ENCODE measurements around the gene RAB40C.

DNA sequence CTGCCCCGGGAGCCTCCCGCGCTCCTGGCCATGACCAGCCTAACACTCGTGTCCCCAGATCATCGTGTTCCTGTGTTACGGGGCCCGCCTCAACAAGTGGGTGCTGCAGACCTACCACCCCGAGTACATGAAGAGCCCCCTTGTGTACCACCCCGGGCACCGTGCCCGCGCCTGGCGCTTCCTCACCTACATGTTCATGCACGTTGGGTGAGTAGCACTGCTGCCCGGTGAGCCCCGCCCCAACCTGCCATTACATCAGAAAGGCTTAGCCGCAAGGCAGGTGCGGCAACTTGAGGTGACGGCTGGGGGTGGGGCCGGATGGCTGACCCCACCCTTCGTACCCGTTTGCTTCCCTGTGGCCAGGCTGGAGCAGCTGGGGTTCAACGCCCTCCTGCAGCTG is 87.0 kb downstream of the RAB40C start:
- TF ChIP-seq, protein P1, sequence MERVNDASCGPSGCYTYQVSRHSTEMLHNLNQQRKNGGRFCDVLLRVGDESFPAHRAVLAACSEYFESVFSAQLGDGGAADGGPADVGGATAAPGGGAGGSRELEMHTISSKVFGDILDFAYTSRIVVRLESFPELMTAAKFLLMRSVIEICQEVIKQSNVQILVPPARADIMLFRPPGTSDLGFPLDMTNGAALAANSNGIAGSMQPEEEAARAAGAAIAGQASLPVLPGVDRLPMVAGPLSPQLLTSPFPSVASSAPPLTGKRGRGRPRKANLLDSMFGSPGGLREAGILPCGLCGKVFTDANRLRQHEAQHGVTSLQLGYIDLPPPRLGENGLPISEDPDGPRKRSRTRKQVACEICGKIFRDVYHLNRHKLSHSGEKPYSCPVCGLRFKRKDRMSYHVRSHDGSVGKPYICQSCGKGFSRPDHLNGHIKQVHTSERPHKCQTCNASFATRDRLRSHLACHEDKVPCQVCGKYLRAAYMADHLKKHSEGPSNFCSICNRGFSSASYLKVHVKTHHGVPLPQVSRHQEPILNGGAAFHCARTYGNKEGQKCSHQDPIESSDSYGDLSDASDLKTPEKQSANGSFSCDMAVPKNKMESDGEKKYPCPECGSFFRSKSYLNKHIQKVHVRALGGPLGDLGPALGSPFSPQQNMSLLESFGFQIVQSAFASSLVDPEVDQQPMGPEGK (CRISPR knock-in tag; IDR thresholded peaks at IDR 0.05; ENCODE audit: borderline replicate concordance): no peak
- no peak for TF ChIP-seq BACH2 (CRISPR knock-in tag; IDR thresholded peaks at IDR 0.05; ENCODE audit: borderline replicate concordance)
- no peak for TF ChIP-seq PPARA (CRISPR knock-in tag; IDR thresholded peaks at IDR 0.05; ENCODE audit: borderline replicate concordance)
- TF ChIP-seq, protein P2, sequence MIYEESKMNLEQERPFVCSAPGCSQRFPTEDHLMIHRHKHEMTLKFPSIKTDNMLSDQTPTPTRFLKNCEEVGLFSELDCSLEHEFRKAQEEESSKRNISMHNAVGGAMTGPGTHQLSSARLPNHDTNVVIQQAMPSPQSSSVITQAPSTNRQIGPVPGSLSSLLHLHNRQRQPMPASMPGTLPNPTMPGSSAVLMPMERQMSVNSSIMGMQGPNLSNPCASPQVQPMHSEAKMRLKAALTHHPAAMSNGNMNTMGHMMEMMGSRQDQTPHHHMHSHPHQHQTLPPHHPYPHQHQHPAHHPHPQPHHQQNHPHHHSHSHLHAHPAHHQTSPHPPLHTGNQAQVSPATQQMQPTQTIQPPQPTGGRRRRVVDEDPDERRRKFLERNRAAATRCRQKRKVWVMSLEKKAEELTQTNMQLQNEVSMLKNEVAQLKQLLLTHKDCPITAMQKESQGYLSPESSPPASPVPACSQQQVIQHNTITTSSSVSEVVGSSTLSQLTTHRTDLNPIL (CRISPR knock-in tag; IDR thresholded peaks at IDR 0.05; ENCODE audit: low read depth): no peak
- TF ChIP-seq SNAI2 (CRISPR knock-in tag; IDR thresholded peaks at IDR 0.05): no peak
- TF ChIP-seq, protein P3, sequence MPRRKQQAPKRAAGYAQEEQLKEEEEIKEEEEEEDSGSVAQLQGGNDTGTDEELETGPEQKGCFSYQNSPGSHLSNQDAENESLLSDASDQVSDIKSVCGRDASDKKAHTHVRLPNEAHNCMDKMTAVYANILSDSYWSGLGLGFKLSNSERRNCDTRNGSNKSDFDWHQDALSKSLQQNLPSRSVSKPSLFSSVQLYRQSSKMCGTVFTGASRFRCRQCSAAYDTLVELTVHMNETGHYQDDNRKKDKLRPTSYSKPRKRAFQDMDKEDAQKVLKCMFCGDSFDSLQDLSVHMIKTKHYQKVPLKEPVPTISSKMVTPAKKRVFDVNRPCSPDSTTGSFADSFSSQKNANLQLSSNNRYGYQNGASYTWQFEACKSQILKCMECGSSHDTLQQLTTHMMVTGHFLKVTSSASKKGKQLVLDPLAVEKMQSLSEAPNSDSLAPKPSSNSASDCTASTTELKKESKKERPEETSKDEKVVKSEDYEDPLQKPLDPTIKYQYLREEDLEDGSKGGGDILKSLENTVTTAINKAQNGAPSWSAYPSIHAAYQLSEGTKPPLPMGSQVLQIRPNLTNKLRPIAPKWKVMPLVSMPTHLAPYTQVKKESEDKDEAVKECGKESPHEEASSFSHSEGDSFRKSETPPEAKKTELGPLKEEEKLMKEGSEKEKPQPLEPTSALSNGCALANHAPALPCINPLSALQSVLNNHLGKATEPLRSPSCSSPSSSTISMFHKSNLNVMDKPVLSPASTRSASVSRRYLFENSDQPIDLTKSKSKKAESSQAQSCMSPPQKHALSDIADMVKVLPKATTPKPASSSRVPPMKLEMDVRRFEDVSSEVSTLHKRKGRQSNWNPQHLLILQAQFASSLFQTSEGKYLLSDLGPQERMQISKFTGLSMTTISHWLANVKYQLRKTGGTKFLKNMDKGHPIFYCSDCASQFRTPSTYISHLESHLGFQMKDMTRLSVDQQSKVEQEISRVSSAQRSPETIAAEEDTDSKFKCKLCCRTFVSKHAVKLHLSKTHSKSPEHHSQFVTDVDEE (CRISPR knock-in tag; IDR thresholded peaks at IDR 0.05): no peak
- TF ChIP-seq RARB (CRISPR knock-in tag; IDR thresholded peaks at IDR 0.05): no peak
